PC-3 (cell line): ENCODE data around the gene PPP1R3D. TPM values are rescaled to one million over a fixed set of nuclear protein-coding genes. Genes with fewer than 3 reads are reported as not detected.

Source experiments
- ATAC-seq: fragments of 200-7000 bp; cut with Tn5 transposase; 2 replicates; pipeline ENCODE4 v1.9.1; 2020; ENCODE audit warnings: mild to moderate bottlenecking, moderate library complexity
- BruUV-seq: library from RNA; stranded (reverse); fragments of 400-500 nt; replicated peaks from 2 replicates; lab custom pipeline; 2021; lab: Mats Ljungman, UMichigan
- CTCF ChIA-PET: fragments of 300-600 bp; sonication (Branson Sonifier 250); formaldehyde crosslinking; loops from one replicate; lab custom pipeline; 2022; ENCODE audit warnings: antibody characterized with exemption; lab: Charles Lee
- POLR2A ChIA-PET: fragments of 300-600 bp; sonication (Branson Sonifier 250); formaldehyde crosslinking; loops from one replicate; lab custom pipeline; 2022; ENCODE audit warnings: antibody characterized with exemption; ENCODE audit not compliant: unreplicated experiment; lab: Charles Lee
- DNase-seq: peaks from one replicate; pipeline ENCODE4 v3.0.0-alpha.2; 2015
- H2AFZ ChIP-seq: fragments of 300-600 bp; sonication (generic); 2 replicates; pipeline ENCODE4 v1.6.0; 2016; ENCODE audit warnings: antibody characterized with exemption, low read length
- H3F3A ChIP-seq: fragments of 300-600 bp; sonication (generic); one replicate; pipeline ENCODE4 v1.6.0; 2017; ENCODE audit warnings: antibody characterized with exemption, low read length, control low read depth, mild to moderate bottlenecking; ENCODE audit not compliant: unreplicated experiment
- H3K27ac ChIP-seq: fragments of 300-600 bp; sonication (generic); 2 replicates; pipeline ENCODE4 v1.5.1; 2016; ENCODE audit warnings: mild to moderate bottlenecking, low read length
- H3K27me3 ChIP-seq: fragments of 300-600 bp; sonication (generic); 2 replicates; pipeline ENCODE4 v1.6.1; 2016; ENCODE audit warnings: low read length, mixed read lengths
- H3K36me3 ChIP-seq: fragments of 300-600 bp; sonication (generic); 2 replicates; pipeline ENCODE4 v1.6.1; 2016; ENCODE audit warnings: low read depth, mixed run types, low read length, mixed read lengths
- H3K4me1 ChIP-seq: fragments of 300-600 bp; sonication (generic); 2 replicates; pipeline ENCODE4 v1.5.1; 2016; ENCODE audit warnings: low read length; ENCODE audit not compliant: insufficient read depth
- H3K4me2 ChIP-seq: fragments of 300-600 bp; sonication (generic); 2 replicates; pipeline ENCODE4 v1.6.0; 2016; ENCODE audit warnings: low read length
- H3K4me3 ChIP-seq: fragments of 300-600 bp; sonication (generic); 2 replicates; pipeline ENCODE4 v1.5.1; 2016; ENCODE audit warnings: mild to moderate bottlenecking, low read length, mixed read lengths
- H3K79me2 ChIP-seq: fragments of 300-600 bp; sonication (generic); 2 replicates; pipeline ENCODE4 v1.6.1; 2017; ENCODE audit warnings: low read length, mixed read lengths
- H3K9ac ChIP-seq: fragments of 300-600 bp; sonication (generic); 2 replicates; pipeline ENCODE4 v1.6.0; 2016; ENCODE audit warnings: mild to moderate bottlenecking, low read length
- H3K9me2 ChIP-seq: fragments of 300-600 bp; sonication (generic); replicated peaks from 2 replicates; pipeline ENCODE4 v1.6.1; 2016; ENCODE audit warnings: mixed run types, low read length, mixed read lengths
- H3K9me3 ChIP-seq: fragments of 300-600 bp; sonication (generic); 2 replicates; pipeline ENCODE4 v1.6.1; 2016; ENCODE audit warnings: low read length, mixed read lengths
- H4K20me1 ChIP-seq: fragments of 300-600 bp; sonication (generic); 2 replicates; pipeline ENCODE4 v1.6.1; 2016; ENCODE audit warnings: low read length, mixed read lengths
- CTCF ChIP-seq: fragments of 300-600 bp; sonication (generic); conservative IDR thresholded peaks from 2 replicates; pipeline ENCODE4 v1.5.1; 2017; ENCODE audit warnings: antibody characterized with exemption, low read depth, mild to moderate bottlenecking, low read length
- EZH2 ChIP-seq: fragments of 300-600 bp; sonication (generic); IDR thresholded peaks from one replicate; pipeline ENCODE4 v1.6.1; 2017; ENCODE audit warnings: antibody characterized with exemption, mild to moderate bottlenecking, low read length; ENCODE audit not compliant: unreplicated experiment
- EZH2phosphoT487 ChIP-seq: fragments of 300-600 bp; sonication (generic); IDR thresholded peaks from 2 replicates; pipeline ENCODE4 v1.6.1; 2018; ENCODE audit warnings: mild to moderate bottlenecking, antibody characterized with exemption, low read length, borderline replicate concordance
- intact Hi-C: fragments of 100-400 bp; cut with micrococcal nuclease; formaldehyde crosslinking; loops from 2 replicates; pipeline ENCODE4 v1.9.0; 2023
- total RNA-seq: library from RNA; depleted of rRNA; stranded (reverse); fragments of >200 nt; gene quantifications from 2 replicates; pipeline ENCODE4 v1.2.3, GENCODE V29; 2014

The PPP1R3D gene
- total RNA-seq, 1 experiment from 2014 or later, result 6.3 TPM

- H3K27ac ChIP-seq, result no peak overlapping the region
- no TSS peak for BruUV-seq
- H2AFZ ChIP-seq, result peak overlapping the region; percentile 25; the same call in 1 of the 2 replicates
- H3K79me2 ChIP-seq, result no peaks in the 10 kb centered on the region
- no peaks in the 10 kb centered on the region for H3F3A ChIP-seq
- ChIA-PET CTCF (interaction anchor here (0.7 kb wide), 1 partner anchor 136 kb away, joined by 4 read pairs; no protein-coding TSS in a partner anchor), POLR2A (interaction anchor here (0.7 kb wide), 1 partner anchor 59 kb away, joined by 6 read pairs; no protein-coding TSS in a partner anchor)
- H3K4me3 ChIP-seq, result no peak overlapping the region
- no peaks in the 10 kb centered on the region for H3K27me3 ChIP-seq
- H3K9ac ChIP-seq, result no peak overlapping the region
- no peaks in the 10 kb centered on the region for H3K36me3 ChIP-seq
- peak overlapping the region; percentile 54 for H3K4me2 ChIP-seq
- H3K9me2 ChIP-seq, result no peaks in the 10 kb centered on the region
- no peaks in the 10 kb centered on the region for H4K20me1 ChIP-seq
- H3K9me3 ChIP-seq, result no peaks in the 10 kb centered on the region
- intact Hi-C loops, result loop anchor here (5.0 kb wide), 1 partner anchor 47 kb away; no protein-coding TSS in a partner anchor
- ATAC-seq (peak; percentile 88), DNase-seq (peak; percentile 58)
- TF ChIP-seq EZH2phosphoT487 (no peak), CTCF (no peak)
- H3K4me1 ChIP-seq, result peaks cover 22% of the 10 kb centered on the region
Observed at GRCh38 chr20:59908855-59909254, 31.2 kb downstream of the PPP1R3D start.

- peaks cover 9% of the 10 kb centered on the region for H3K4me1 ChIP-seq
- H3K4me2 ChIP-seq, result no peak overlapping the region
- no peaks in the 10 kb centered on the region for H3K36me3 ChIP-seq
- CTCF ChIA-PET, result no interaction called here
- no peaks in the 10 kb centered on the region for H3K27me3 ChIP-seq
- no peaks in the 10 kb centered on the region for H3K9me2 ChIP-seq
- TF ChIP-seq EZH2phosphoT487 (no peak), CTCF (no peak), EZH2 (no peak)
- intact Hi-C loops, result no loop called here
- ATAC-seq (no peak), DNase-seq (no peak)
- H3K9me3 ChIP-seq, result no peaks in the 10 kb centered on the region
- no peaks in the 10 kb centered on the region for H4K20me1 ChIP-seq
- POLR2A ChIA-PET, result no interaction called here
- no peak overlapping the region for H3K27ac ChIP-seq
- H2AFZ ChIP-seq, result no peak overlapping the region
- no peak overlapping the region for H3K9ac ChIP-seq
- BruUV-seq, result no TSS peak
- no peaks in the 10 kb centered on the region for H3K79me2 ChIP-seq
- H3F3A ChIP-seq, result no peaks in the 10 kb centered on the region
- H3K4me3 ChIP-seq, result no peak overlapping the region
Observed at GRCh38 chr20:59903621-59904020, 36.5 kb downstream of the PPP1R3D start.

GRCh38 chr20:59902470-59902869 is 37.6 kb downstream of the PPP1R3D start:
- H3K9me2 ChIP-seq, result no peaks in the 10 kb centered on the region
- no TSS peak for BruUV-seq
- no peak overlapping the region for H2AFZ ChIP-seq
- no peaks in the 10 kb centered on the region for H3F3A ChIP-seq
- DNase-seq (no peak), ATAC-seq (peak; percentile 70)
- ChIA-PET CTCF (no interaction called here), POLR2A (no interaction called here)
- no peaks in the 10 kb centered on the region for H3K27me3 ChIP-seq
- no peak overlapping the region for H3K27ac ChIP-seq
- no peaks in the 10 kb centered on the region for H4K20me1 ChIP-seq
- H3K9me3 ChIP-seq, result no peaks in the 10 kb centered on the region
- H3K4me3 ChIP-seq, result no peak overlapping the region
- H3K36me3 ChIP-seq, result no peaks in the 10 kb centered on the region
- H3K79me2 ChIP-seq, result no peaks in the 10 kb centered on the region
- no peak overlapping the region for H3K9ac ChIP-seq
- TF ChIP-seq EZH2, result no peak
- TF ChIP-seq CTCF, result no peak
- no peak for TF ChIP-seq EZH2phosphoT487
- peaks cover 4% of the 10 kb centered on the region; the same call in 1 of the 2 replicates for H3K4me1 ChIP-seq
- intact Hi-C loops, result loop anchor here (1.0 kb wide), 1 partner anchor 24 kb away; no protein-coding TSS in a partner anchor
- H3K4me2 ChIP-seq, result no peak overlapping the region
